Activated naive CD8-positive, alpha-beta T cell (primary cell): ENCODE data around the gene NFATC4.

ENCODE experiments used
- H3K27ac Mint-ChIP-seq: one replicate; pipeline ENCODE4 v1.8.0; 2021; ENCODE audit warnings: mixed read lengths
- H3K27me3 Mint-ChIP-seq: one replicate; pipeline ENCODE4 v1.8.0; 2021; ENCODE audit warnings: mixed read lengths
- H3K36me3 Mint-ChIP-seq: one replicate; pipeline ENCODE4 v1.8.0; 2021; ENCODE audit warnings: mixed read lengths
- H3K4me1 Mint-ChIP-seq: one replicate; pipeline ENCODE4 v1.8.0; 2021; ENCODE audit warnings: low read depth, mixed read lengths
- H3K4me3 Mint-ChIP-seq: one replicate; pipeline ENCODE4 v1.8.0; 2021; ENCODE audit warnings: mild to moderate bottlenecking, mixed read lengths
- H3K9me3 Mint-ChIP-seq: one replicate; pipeline ENCODE4 v1.8.0; 2021; ENCODE audit warnings: low read depth, mixed read lengths

The NFATC4 gene

GRCh38 chr14:24399999-24400718 lies 32.2 kb downstream of the NFATC4 start:
- Mint-ChIP-seq H3K27me3 (peaks cover 3% of the 10 kb centered on the region), H3K27ac (no peak overlapping the region), H3K4me1 (peaks cover 8% of the 10 kb centered on the region), H3K36me3 (no peaks in the 10 kb centered on the region), H3K9me3 (no peaks in the 10 kb centered on the region), H3K4me3 (peak overlapping the region; percentile 73)

GRCh38 chr14:24401810-24402702 lies 34.1 kb downstream of the NFATC4 start:
- no peak overlapping the region for H3K4me3 Mint-ChIP-seq
- peaks cover 8% of the 10 kb centered on the region for H3K4me1 Mint-ChIP-seq
- H3K36me3 Mint-ChIP-seq: no peaks in the 10 kb centered on the region
- peaks cover 6% of the 10 kb centered on the region for H3K27me3 Mint-ChIP-seq
- no peak overlapping the region for H3K27ac Mint-ChIP-seq
- H3K9me3 Mint-ChIP-seq: no peaks in the 10 kb centered on the region

- Mint-ChIP-seq H3K9me3 (no peaks in the 10 kb centered on the region), H3K27ac (no peak overlapping the region), H3K4me3 (no peak overlapping the region), H3K27me3 (peaks cover 6% of the 10 kb centered on the region), H3K4me1 (peaks cover 8% of the 10 kb centered on the region), H3K36me3 (no peaks in the 10 kb centered on the region)
Observed at GRCh38 chr14:24403294-24403998, 35.5 kb downstream of the NFATC4 start.

GRCh38 chr14:24404814-24405213 lies 36.8 kb downstream of the NFATC4 start:
- no peak overlapping the region for H3K4me3 Mint-ChIP-seq
- peaks cover 6% of the 10 kb centered on the region for H3K27me3 Mint-ChIP-seq
- H3K4me1 Mint-ChIP-seq: peaks cover 1% of the 10 kb centered on the region
- H3K27ac Mint-ChIP-seq: no peak overlapping the region
- no peaks in the 10 kb centered on the region for H3K36me3 Mint-ChIP-seq
- no peaks in the 10 kb centered on the region for H3K9me3 Mint-ChIP-seq

DNA sequence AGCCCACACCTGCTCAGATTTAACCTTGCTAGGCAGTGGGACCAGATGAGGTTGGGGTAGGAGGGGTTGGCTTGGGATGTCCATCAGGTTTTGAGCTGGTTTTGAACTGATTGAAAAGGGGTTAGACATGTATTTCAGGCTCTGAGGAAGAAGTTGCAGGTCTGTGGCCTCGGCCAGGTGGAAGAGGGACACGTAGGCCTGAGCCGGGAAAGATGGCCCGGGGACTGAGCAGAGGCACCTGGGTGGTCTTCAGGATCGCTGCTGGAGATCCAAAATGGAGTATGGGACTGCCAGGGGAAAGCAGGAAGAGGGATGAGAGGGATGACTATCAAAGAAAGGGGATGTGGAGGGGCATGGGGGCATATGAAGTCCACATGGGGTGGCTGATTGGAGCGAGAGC lies 38.4 kb downstream of the NFATC4 start:
- no peaks in the 10 kb centered on the region for H3K4me1 Mint-ChIP-seq
- no peaks in the 10 kb centered on the region for H3K9me3 Mint-ChIP-seq
- peaks cover 3% of the 10 kb centered on the region for H3K27me3 Mint-ChIP-seq
- no peak overlapping the region for H3K4me3 Mint-ChIP-seq
- no peak overlapping the region for H3K27ac Mint-ChIP-seq
- no peaks in the 10 kb centered on the region for H3K36me3 Mint-ChIP-seq

- Mint-ChIP-seq H3K9me3 (no peaks in the 10 kb centered on the region), H3K36me3 (no peaks in the 10 kb centered on the region), H3K4me3 (no peak overlapping the region), H3K4me1 (no peaks in the 10 kb centered on the region), H3K27ac (no peak overlapping the region), H3K27me3 (peaks cover 3% of the 10 kb centered on the region)
Observed at GRCh38 chr14:24407608-24408325, 39.8 kb downstream of the NFATC4 start.

DNA sequence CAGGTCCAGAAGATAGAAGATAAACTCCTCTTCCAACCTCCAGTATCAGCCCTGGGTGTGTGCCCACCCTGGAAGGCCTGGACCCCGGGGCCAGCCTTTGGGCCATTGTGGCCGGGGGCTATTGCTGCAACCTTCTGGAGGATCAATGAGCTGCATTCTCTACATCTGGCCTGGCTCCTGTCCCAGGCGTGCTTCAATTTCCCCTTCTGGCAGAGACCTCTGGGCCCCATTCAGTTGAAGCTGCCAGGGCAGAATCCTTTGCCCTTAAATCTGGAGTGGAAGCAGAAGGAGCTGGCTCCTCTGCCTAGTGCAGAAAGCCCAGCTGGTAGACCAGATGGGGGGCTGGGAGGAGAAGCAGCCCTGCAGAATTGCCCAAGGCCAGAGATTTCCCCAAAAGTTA lies 40.8 kb downstream of the NFATC4 start:
- Mint-ChIP-seq H3K36me3 (no peaks in the 10 kb centered on the region), H3K27me3 (peaks cover 3% of the 10 kb centered on the region), H3K4me1 (no peaks in the 10 kb centered on the region), H3K4me3 (no peak overlapping the region), H3K27ac (no peak overlapping the region), H3K9me3 (no peaks in the 10 kb centered on the region)

DNA sequence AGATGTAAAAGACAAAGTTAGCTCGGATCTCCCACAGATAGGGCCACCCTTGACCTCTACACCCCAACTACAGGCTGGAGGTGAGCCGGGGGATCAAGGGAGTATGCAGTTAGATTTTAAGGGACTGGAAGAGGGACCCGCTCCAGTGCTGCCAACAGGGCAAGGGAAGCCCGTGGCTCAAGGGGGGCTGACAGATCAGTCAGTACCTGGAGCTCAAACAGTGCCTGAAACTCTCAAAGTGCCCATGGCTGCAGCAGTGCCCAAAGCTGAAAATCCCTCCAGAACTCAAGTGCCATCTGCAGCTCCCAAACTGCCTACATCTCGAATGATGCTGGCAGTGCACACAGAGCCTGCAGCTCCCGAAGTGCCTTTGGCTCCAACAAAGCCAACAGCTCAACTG lies 41.2 kb downstream of the NFATC4 start:
- Mint-ChIP-seq H3K27me3 (peaks cover 3% of the 10 kb centered on the region), H3K36me3 (no peaks in the 10 kb centered on the region)

DNA sequence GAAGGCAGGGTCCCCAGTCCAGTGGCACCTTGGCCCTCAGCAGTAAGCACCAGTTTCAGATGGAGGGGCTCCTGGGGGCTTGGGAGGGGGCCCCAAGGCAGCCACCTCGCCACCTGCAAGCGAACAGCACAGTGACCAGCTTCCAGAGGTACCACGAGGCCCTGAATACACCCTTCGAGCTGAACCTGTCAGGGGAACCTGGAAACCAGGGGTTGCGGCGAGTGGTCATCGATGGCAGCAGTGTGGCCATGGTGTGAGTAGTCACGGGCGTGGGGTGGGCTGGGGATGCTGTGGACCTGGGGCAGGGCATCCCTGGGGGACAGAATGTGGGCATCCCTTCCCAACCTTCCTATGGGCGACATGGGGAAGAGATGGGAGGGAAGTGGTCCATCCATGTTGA lies 42.0 kb downstream of the NFATC4 start:
- no peaks in the 10 kb centered on the region for H3K4me1 Mint-ChIP-seq
- H3K36me3 Mint-ChIP-seq: no peaks in the 10 kb centered on the region
- no peaks in the 10 kb centered on the region for H3K9me3 Mint-ChIP-seq
- peaks cover 3% of the 10 kb centered on the region for H3K27me3 Mint-ChIP-seq
- H3K4me3 Mint-ChIP-seq: no peak overlapping the region
- H3K27ac Mint-ChIP-seq: no peak overlapping the region

More for the DNA sequence above, 41.2 kb downstream of the NFATC4 start:
- no peaks in the 10 kb centered on the region for H3K4me1 Mint-ChIP-seq
- no peaks in the 10 kb centered on the region for H3K9me3 Mint-ChIP-seq
- H3K4me3 Mint-ChIP-seq: no peak overlapping the region
- H3K27ac Mint-ChIP-seq: no peak overlapping the region

DNA sequence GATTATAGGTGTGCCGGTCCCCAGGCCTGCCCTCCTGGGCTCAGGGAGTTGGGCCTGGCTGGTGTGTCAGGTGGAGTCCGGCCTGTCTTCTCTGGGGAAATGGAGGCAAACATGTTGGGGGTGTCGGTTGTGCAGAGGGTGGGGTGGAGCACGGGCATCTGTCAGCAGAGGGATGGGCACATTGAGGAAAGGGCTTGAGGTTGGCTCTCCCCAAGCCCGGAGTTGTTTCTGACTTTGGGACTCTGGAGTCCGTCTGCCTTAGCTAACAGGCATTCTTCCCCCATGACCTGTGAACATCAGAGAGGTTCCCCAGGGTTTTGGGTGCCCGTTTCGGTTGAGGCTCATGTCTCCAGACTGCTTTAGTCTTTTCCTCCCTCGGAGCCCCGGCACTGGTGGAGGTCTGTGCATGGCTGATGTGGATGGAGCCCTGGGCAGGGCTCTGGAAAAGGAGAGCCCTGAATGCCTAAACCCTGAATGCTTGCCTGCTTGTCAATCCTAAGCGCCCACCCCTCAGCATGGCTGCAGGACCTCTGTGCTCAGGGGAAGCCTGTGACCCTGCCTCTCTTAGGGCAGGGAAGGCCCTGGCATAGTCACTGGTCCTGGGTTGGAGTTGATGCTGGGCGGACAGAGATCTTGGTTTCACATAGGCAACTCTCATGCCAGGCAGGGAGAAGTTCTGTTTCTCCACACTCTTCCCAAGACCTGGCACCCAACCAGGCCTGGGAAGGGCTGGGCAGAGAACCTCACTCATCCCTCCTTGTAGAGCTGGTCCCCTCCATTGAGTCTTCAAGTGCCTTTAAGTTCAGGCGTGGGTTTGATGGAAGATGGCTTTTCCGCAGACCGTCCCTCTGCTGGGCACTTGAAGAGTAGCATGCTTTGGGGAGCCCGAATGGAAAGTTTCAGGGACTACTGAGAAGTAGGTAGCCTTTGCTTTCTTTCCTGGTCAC lies 43.7 kb downstream of the NFATC4 start:
- Mint-ChIP-seq H3K36me3 (no peaks in the 10 kb centered on the region), H3K4me1 (no peaks in the 10 kb centered on the region), H3K27me3 (no peaks in the 10 kb centered on the region), H3K4me3 (no peak overlapping the region), H3K9me3 (no peaks in the 10 kb centered on the region), H3K27ac (no peak overlapping the region)

DNA sequence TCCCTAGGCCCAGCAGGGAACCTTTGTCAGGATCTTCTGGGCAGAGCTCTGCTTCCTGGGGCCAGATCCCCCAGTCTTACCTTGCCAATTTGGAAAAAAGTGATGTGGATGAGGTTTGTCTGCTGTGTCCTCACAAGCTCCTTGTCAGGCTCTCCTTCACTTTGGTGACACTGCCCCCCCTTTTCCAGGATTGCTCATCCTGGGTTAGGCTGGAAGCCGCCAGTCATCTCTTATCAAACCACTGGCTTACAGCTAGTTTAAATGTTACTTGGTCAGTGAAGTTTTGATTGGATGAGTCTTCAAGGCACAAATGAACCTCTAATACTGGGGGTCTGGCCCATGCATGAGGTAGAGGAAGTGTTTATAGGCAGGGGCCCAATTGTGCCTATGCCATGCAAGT lies 46.1 kb downstream of the NFATC4 start:
- Mint-ChIP-seq H3K27ac (no peak overlapping the region), H3K9me3 (no peaks in the 10 kb centered on the region), H3K27me3 (peaks cover 6% of the 10 kb centered on the region)

GRCh38 chr14:24414732-24415420 lies 46.9 kb downstream of the NFATC4 start:
- Mint-ChIP-seq H3K27ac (no peak overlapping the region), H3K27me3 (peaks cover 7% of the 10 kb centered on the region), H3K9me3 (no peaks in the 10 kb centered on the region), H3K4me3 (no peak overlapping the region), H3K36me3 (no peaks in the 10 kb centered on the region), H3K4me1 (no peaks in the 10 kb centered on the region)

More for the DNA sequence above, 46.1 kb downstream of the NFATC4 start:
- Mint-ChIP-seq H3K4me1 (no peaks in the 10 kb centered on the region), H3K36me3 (no peaks in the 10 kb centered on the region), H3K4me3 (no peak overlapping the region)
